Measurements from ENCODE around the gene DNMBP.
"Not testable (repeated sequence)": the region's sequence is repeated elsewhere in the genome, so short reads cannot be mapped to it uniquely, and the experiment has no call there.

The DNMBP gene

GRCh38 chr10:99872367-99873162 lies 137.2 kb downstream of the DNMBP start:
- no peak for DNase-seq
- TF ChIP-seq POLR2A (IDR thresholded peaks at IDR 0.05; ENCODE audit: low read length) (no peak), GATA1 (IDR thresholded peaks at IDR 0.05; ENCODE audit: low read depth, low read length) (no peak)

- DNase-seq: no peak
- TF ChIP-seq GATA1 (IDR thresholded peaks at IDR 0.05; ENCODE audit: low read depth, low read length): no peak
- no peak for TF ChIP-seq POLR2A (IDR thresholded peaks at IDR 0.05; ENCODE audit: low read length)
These were observed 139.5 kb downstream of the DNMBP start for GRCh38 chr10:99870123-99870730.

GRCh38 chr10:99869581-99870122 lies 140.1 kb downstream of the DNMBP start:
- TF ChIP-seq POLR2A (IDR thresholded peaks at IDR 0.05; ENCODE audit: low read length) (no peak), GATA1 (IDR thresholded peaks at IDR 0.05; ENCODE audit: low read depth, low read length) (no peak)
- DNase-seq: no peak

- DNase-seq: not testable (repeated sequence)
These were observed 142.5 kb downstream of the DNMBP start for GRCh38 chr10:99867250-99867649.

GRCh38 chr10:99863535-99864240 lies 146.1 kb downstream of the DNMBP start:
- DNase-seq: not testable (repeated sequence)

GRCh38 chr10:99860466-99860865 lies 149.3 kb downstream of the DNMBP start:
- no peak for TF ChIP-seq POLR2A (IDR thresholded peaks at IDR 0.05; ENCODE audit: low read length)
- TF ChIP-seq GATA1 (IDR thresholded peaks at IDR 0.05; ENCODE audit: low read depth, low read length): no peak
- DNase-seq: no peak

- TF ChIP-seq GATA1 (IDR thresholded peaks at IDR 0.05; ENCODE audit: low read depth, low read length): no peak
- TF ChIP-seq POLR2A (IDR thresholded peaks at IDR 0.05; ENCODE audit: low read length): no peak
- no peak for DNase-seq
These were observed 150.2 kb downstream of the DNMBP start for GRCh38 chr10:99859585-99859984.

GRCh38 chr10:99858849-99859248 lies 150.9 kb downstream of the DNMBP start:
- TF ChIP-seq POLR2A (IDR thresholded peaks at IDR 0.05; ENCODE audit: low read length) (no peak), GATA1 (IDR thresholded peaks at IDR 0.05; ENCODE audit: low read depth, low read length) (no peak)
- no peak for DNase-seq

- DNase-seq: no peak
- TF ChIP-seq POLR2A (IDR thresholded peaks at IDR 0.05; ENCODE audit: low read length) (no peak), GATA1 (IDR thresholded peaks at IDR 0.05; ENCODE audit: low read depth, low read length) (no peak)
These were observed 154.2 kb downstream of the DNMBP start for GRCh38 chr10:99855479-99856071.

- peak in 1 of 2 experiments; percentile 11 for DNase-seq
- TF ChIP-seq POLR2A (IDR thresholded peaks at IDR 0.05; ENCODE audit: low read length) (no peak), GATA1 (IDR thresholded peaks at IDR 0.05; ENCODE audit: low read depth, low read length) (no peak)
These were observed 154.9 kb downstream of the DNMBP start for GRCh38 chr10:99854860-99855259.

- TF ChIP-seq GATA1 (IDR thresholded peaks at IDR 0.05; ENCODE audit: low read depth, low read length) (no peak), POLR2A (IDR thresholded peaks at IDR 0.05; ENCODE audit: low read length) (no peak)
- DNase-seq: no peak
These were observed 156.1 kb downstream of the DNMBP start for GRCh38 chr10:99853655-99854054.

GRCh38 chr10:99852481-99853213 lies 157.1 kb downstream of the DNMBP start:
- no peak for DNase-seq
- TF ChIP-seq GATA1 (IDR thresholded peaks at IDR 0.05; ENCODE audit: low read depth, low read length) (no peak), POLR2A (IDR thresholded peaks at IDR 0.05; ENCODE audit: low read length) (no peak)

GRCh38 chr10:99851825-99852224 lies 157.9 kb downstream of the DNMBP start:
- DNase-seq: no peak
- TF ChIP-seq POLR2A (IDR thresholded peaks at IDR 0.05; ENCODE audit: low read length): no peak
- no peak for TF ChIP-seq GATA1 (IDR thresholded peaks at IDR 0.05; ENCODE audit: low read depth, low read length)
